H1 (cell line): ENCODE results near the gene ELMO1.

Experiments
- HDAC6 ChIP-seq: IDR thresholded peaks from one replicate; pipeline ENCODE4 v1.7.1; 2012; ENCODE audit warnings: low read depth, mild to moderate bottlenecking, inconsistent platforms, low read length, moderate library complexity
- NRF1 ChIP-seq: IDR thresholded peaks from 2 replicates; pipeline ENCODE4 v1.6.1; 2011; ENCODE audit warnings: mild to moderate bottlenecking, low read depth, low read length, improper control_type of control experiment
- POLR2AphosphoS5 ChIP-seq: IDR thresholded peaks from 2 replicates; pipeline ENCODE4 v1.6.1; 2011; ENCODE audit warnings: low read depth, low read length
- SUZ12 ChIP-seq: fragments of 200-600 bp; sonication (generic); IDR thresholded peaks from 2 replicates; pipeline ENCODE4 v1.6.1; 2012; ENCODE audit warnings: mild to moderate bottlenecking, inconsistent platforms, low read length, moderate library complexity, mixed read lengths
- TAF1 ChIP-seq: IDR thresholded peaks from 2 replicates; pipeline ENCODE4 v1.6.1; 2011; ENCODE audit warnings: mild to moderate bottlenecking, low read depth, low read length
- TEAD4 ChIP-seq: IDR thresholded peaks from 2 replicates; pipeline ENCODE4 v1.6.1; 2012; ENCODE audit warnings: low read depth, low read length, inconsistent platforms, mixed read lengths
- YY1 ChIP-seq: IDR thresholded peaks from 2 replicates; pipeline ENCODE4 v1.6.1; 2011; ENCODE audit warnings: low read depth, mild to moderate bottlenecking, low read length
- TF ChIP-seq, protein P1 (sequence below), 3 experiments: IDR thresholded peaks; 1 replicate in 2 of 3; 2 replicates in 1 of 3; pipeline versions ENCODE4 v1.5.1 to v1.6.1; 2011; ENCODE audit warnings: low read length in 3 of 3, mild to moderate bottlenecking in 3 of 3, inconsistent platforms in 2 of 3, low read depth in 1 of 3, moderate library complexity in 1 of 3; ENCODE audit not compliant: insufficient read depth in 1 of 3; ENCODE audit errors: control extremely low read depth in 1 of 3
- TF ChIP-seq, protein P2 (sequence below): IDR thresholded peaks from 2 replicates; pipeline ENCODE4 v1.6.1; 2011; ENCODE audit warnings: low read length, improper control_type of control experiment

DNA sequence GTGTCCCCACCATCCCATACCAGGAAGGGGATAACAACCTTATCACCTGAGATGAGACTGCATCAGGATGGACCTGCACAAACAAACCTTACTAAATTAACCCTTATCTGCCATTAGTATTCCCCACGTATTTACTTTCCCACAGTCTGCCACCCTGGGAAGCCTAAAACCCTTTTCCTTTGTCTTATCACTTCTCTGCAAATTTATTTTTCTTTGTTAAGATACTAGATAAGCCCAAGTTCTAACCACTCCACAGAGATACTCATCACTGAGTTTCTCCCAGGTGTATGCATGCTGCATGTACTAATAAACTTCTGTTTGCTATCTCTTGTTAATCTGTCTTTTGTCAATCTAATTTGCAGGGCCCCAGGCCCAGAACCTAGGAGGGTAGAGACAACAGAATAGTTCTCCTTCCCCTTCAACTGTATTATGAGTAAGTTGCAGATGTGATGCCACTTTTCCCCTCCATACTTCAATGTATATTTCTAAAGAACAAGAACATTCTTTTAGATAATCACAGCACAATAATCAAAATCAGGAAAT is 66.0 kb downstream of the ELMO1 start:
- TF ChIP-seq, protein P1, sequence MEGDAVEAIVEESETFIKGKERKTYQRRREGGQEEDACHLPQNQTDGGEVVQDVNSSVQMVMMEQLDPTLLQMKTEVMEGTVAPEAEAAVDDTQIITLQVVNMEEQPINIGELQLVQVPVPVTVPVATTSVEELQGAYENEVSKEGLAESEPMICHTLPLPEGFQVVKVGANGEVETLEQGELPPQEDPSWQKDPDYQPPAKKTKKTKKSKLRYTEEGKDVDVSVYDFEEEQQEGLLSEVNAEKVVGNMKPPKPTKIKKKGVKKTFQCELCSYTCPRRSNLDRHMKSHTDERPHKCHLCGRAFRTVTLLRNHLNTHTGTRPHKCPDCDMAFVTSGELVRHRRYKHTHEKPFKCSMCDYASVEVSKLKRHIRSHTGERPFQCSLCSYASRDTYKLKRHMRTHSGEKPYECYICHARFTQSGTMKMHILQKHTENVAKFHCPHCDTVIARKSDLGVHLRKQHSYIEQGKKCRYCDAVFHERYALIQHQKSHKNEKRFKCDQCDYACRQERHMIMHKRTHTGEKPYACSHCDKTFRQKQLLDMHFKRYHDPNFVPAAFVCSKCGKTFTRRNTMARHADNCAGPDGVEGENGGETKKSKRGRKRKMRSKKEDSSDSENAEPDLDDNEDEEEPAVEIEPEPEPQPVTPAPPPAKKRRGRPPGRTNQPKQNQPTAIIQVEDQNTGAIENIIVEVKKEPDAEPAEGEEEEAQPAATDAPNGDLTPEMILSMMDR (IDR thresholded peaks at IDR 0.05; ENCODE audit: control extremely low read depth in 1 of 3, insufficient read depth in 1 of 3, low read depth in 1 of 3, low read length in 3 of 3), result no peak
- TF ChIP-seq HDAC6 (no peak), TAF1 (no peak), SUZ12 (no peak), POLR2AphosphoS5 (no peak), NRF1 (no peak), YY1 (no peak), TEAD4 (no peak)
- TF ChIP-seq, protein P2, sequence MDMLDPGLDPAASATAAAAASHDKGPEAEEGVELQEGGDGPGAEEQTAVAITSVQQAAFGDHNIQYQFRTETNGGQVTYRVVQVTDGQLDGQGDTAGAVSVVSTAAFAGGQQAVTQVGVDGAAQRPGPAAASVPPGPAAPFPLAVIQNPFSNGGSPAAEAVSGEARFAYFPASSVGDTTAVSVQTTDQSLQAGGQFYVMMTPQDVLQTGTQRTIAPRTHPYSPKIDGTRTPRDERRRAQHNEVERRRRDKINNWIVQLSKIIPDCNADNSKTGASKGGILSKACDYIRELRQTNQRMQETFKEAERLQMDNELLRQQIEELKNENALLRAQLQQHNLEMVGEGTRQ, result no peak
